Activated CD4-positive, alpha-beta memory T cell treated with anti-CD3 and anti-CD28 coated beads, Interleukin-2, amount 10 ng/mL, durations not matched to agents 7 days and 5 days (primary cell): ENCODE results near the gene HS3ST6. TPM values are rescaled to one million over a fixed set of nuclear protein-coding genes. Genes with fewer than 3 reads are reported as not detected.
"Not testable (repeated sequence)": the region's sequence is repeated elsewhere in the genome, so short reads cannot be mapped to it uniquely, and the experiment has no call there.

Experiments used
- CTCF ChIA-PET: fragments of 350-600 bp; sonication (Branson Sonifier 250); formaldehyde crosslinking; loops from one replicate; lab custom pipeline; 2021; ENCODE audit warnings: antibody characterized with exemption, inconsistent platforms; lab: Charles Lee
- POLR2A ChIA-PET: fragments of 350-600 bp; sonication (Branson Sonifier 250); formaldehyde crosslinking; loops from one replicate; lab custom pipeline; 2021; ENCODE audit warnings: antibody characterized with exemption; lab: Charles Lee
- DNase-seq: peaks from one replicate; pipeline ENCODE4 v3.0.0-alpha.2; 2020
- H3K27ac Mint-ChIP-seq: one replicate; pipeline ENCODE4 v1.8.0; 2021; ENCODE audit warnings: mild to moderate bottlenecking, mixed read lengths
- H3K27me3 Mint-ChIP-seq: one replicate; pipeline ENCODE4 v1.8.0; 2021; ENCODE audit warnings: mixed read lengths
- H3K36me3 Mint-ChIP-seq: one replicate; pipeline ENCODE4 v1.8.0; 2021; ENCODE audit warnings: low read depth, mixed read lengths
- H3K4me1 Mint-ChIP-seq: one replicate; pipeline ENCODE4 v1.8.0; 2021; ENCODE audit warnings: mixed read lengths
- H3K4me3 Mint-ChIP-seq: one replicate; pipeline ENCODE4 v1.8.0; 2021; ENCODE audit warnings: mild to moderate bottlenecking, mixed read lengths
- H3K9me3 Mint-ChIP-seq: one replicate; pipeline ENCODE4 v1.8.0; 2021; ENCODE audit warnings: mixed read lengths
- total RNA-seq, 2 experiments: library from RNA; stranded (reverse); gene quantifications; one replicate each; pipeline ENCODE4 v1.2.3, GENCODE V29; 2021

HS3ST6 gene
- total RNA-seq, 2 experiments from 2014 or later: not detected

DNA sequence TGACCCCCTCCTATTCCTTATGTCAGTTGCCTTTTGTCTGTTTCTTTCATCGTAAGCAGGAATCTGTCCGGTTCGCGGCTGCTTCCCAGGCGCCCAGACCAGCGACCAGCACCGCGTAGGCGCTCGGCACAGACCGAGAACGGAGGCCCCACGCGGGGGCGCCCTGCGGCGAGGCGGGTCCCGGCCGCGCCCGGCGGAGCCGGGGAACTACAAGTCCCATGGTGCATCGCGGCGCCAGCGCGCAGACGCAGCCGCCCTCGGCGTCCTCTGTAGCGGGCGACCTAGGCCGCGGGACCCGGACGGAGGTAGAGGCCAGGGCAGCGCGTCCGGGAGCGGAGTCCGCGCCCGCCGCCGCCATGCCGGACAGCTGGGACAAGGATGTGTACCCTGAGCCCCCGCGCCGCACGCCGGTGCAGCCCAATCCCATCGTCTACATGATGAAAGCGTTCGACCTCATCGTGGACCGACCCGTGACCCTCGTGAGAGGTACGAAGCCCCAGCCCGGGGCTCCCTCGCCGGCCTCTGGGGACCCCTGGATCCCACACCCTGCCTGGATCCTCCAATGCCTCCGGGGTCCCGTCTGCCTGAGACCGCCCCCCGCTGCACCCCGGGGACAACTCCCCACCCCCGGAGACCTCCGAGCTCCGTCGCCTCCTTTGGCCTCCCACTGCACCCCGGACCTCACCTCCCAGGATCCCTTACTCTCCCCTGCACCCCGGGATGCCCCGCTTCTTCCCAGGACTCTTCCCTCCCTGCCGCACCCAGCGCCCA, 41.2 kb upstream of the HS3ST6 start, which contains the start of gene NDUFB10:
Gene NDUFB10, plus strand, starts transcription at position 270 of the 771 bp plus-strand sequence. Its CDS starts 87 bp downstream, at position 357.
- DNase-seq: peak; percentile 93
- POLR2A ChIA-PET: interaction anchor here (0.9 to 9.7 kb wide), 4 partner anchors 8 to 196 kb away, joined by 3 to 149 read pairs (median 26); partner anchors contain the start of genes GFER, NOXO1, TBL3 and TRAF7
- Mint-ChIP-seq H3K4me1 (peaks cover 43% of the 10 kb centered on the region), H3K4me3 (peak within 1 kb of the TSS; percentile 84), H3K27me3 (peaks cover 2% of the 10 kb centered on the region), H3K27ac (peak within 1 kb of the TSS; percentile 95), H3K36me3 (peaks cover 39% of the 10 kb centered on the region), H3K9me3 (no peaks in the 10 kb centered on the region)
- CTCF ChIA-PET: interaction anchor here (1.2 to 1.7 kb wide), 2 partner anchors 181 kb away, joined by 3 to 9 read pairs; no protein-coding TSS in a partner anchor

DNA sequence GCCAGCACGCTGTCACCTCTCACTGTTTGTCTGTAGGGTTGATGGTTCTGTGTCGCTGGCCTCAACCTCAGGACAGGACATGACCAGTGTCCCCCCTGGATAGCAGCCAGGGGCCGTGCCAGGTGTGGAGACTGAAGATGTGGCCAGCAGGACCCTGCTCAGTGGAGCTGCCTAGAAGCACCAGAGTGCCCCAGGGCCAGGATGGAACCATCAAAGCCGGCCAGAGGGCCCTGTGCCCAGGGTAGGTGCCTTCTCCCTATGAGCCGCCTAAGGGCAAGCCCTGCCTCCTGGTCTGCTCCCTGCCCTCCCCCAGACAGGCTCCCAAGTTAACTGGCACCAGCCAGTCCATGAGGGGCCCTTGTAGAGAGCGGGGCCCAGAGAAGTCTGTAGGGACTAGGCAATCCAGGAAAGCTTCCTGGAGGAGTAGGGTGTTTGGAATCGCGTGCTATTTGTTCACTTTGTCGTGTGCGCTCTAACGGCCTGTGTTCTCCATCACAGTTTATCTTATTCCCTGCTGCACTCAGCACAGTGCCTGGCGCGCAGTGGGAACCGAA, 40.6 kb upstream of the HS3ST6 start:
- no peak for DNase-seq
- peaks cover 34% of the 10 kb centered on the region for H3K36me3 Mint-ChIP-seq
- ChIA-PET CTCF (interaction anchor here (1.2 kb wide), 1 partner anchor 182 kb away, joined by 3 read pairs; no protein-coding TSS in a partner anchor), POLR2A (interaction anchor here (5.1 to 9.7 kb wide), 2 partner anchors 13 to 22 kb away, joined by 48 to 149 read pairs; partner anchors contain the start of genes GFER, NOXO1 and TBL3)
- H3K27ac Mint-ChIP-seq: peak overlapping the region; percentile 95
- H3K4me3 Mint-ChIP-seq: peak overlapping the region; percentile 84
- peaks cover 2% of the 10 kb centered on the region for H3K27me3 Mint-ChIP-seq
- peaks cover 40% of the 10 kb centered on the region for H3K4me1 Mint-ChIP-seq
- no peaks in the 10 kb centered on the region for H3K9me3 Mint-ChIP-seq

DNA sequence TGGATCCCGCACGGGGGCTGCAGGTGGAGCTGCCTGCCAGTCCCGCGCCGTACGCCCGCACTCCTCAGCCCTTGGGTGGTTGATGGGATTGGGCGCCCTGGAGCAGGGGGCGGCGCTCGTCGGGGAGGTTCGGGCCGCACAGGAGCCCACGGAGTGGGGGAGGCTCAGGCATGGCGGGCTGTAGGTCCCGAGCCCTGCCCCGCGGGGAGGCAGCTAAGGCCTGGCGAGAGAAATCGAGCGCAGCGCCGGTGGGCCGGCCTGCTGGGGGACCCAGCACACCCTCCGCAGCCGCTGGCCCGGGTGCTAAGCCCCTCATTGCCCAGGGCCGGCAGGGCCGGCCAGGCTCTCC, 39.9 kb upstream of the HS3ST6 start:
- not testable (repeated sequence) for H3K27me3 Mint-ChIP-seq, H3K27ac Mint-ChIP-seq
- CTCF ChIA-PET: interaction anchor here (0.8 kb wide), 1 partner anchor 63 kb away, joined by 3 read pairs; no protein-coding TSS in a partner anchor

DNA sequence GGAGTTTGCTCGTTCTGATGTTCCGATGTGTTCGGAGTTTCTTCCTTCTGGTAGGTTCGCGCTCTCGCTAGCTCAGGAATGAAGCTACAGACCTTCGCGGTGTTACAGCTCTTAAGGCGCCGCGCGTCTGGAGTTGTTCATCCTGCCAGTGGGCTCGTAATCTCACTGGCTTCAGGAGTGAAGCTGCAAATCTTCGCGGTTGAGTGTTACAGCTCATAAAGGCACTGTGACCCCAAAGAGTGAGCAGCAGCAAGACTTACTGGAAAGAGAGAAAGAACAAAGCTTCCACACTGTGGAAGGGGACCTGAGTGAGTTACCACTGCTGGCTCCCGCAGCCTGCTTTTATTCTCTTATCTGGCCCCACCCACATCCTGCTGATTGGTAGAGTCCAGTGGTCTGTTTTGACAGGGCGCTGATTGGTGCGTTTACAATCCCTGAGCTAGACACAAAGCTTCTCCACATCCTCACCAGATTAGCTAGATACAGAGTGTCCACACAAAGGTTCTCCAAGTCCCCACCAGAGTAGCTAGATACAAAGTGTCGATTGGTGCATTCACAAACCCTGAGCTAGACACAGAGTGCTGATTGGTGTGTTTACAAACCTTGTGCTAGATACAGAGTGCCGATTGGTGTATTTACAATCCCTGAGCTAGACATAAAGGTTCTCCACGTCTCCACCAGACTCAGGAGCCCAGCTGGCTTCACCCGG, 39.4 kb upstream of the HS3ST6 start:
- peaks cover 22% of the 10 kb centered on the region for H3K36me3 Mint-ChIP-seq
- H3K4me1 Mint-ChIP-seq: peaks cover 28% of the 10 kb centered on the region
- POLR2A ChIA-PET: interaction anchor here (6.9 kb wide), 1 partner anchor 7 kb away, joined by 33 read pairs; the partner anchor contains the start of gene RPS2
- not testable (repeated sequence) for H3K9me3 Mint-ChIP-seq, H3K4me3 Mint-ChIP-seq, H3K27me3 Mint-ChIP-seq, H3K27ac Mint-ChIP-seq, DNase-seq
- CTCF ChIA-PET: interaction anchor here (0.8 kb wide), 1 partner anchor 64 kb away, joined by 3 read pairs; no protein-coding TSS in a partner anchor

More for the DNA sequence above, 39.9 kb upstream of the HS3ST6 start:
- H3K9me3 Mint-ChIP-seq, H3K4me3 Mint-ChIP-seq, POLR2A ChIA-PET, DNase-seq: not testable (repeated sequence)
- H3K36me3 Mint-ChIP-seq: peaks cover 27% of the 10 kb centered on the region
- H3K4me1 Mint-ChIP-seq: peaks cover 33% of the 10 kb centered on the region

DNA sequence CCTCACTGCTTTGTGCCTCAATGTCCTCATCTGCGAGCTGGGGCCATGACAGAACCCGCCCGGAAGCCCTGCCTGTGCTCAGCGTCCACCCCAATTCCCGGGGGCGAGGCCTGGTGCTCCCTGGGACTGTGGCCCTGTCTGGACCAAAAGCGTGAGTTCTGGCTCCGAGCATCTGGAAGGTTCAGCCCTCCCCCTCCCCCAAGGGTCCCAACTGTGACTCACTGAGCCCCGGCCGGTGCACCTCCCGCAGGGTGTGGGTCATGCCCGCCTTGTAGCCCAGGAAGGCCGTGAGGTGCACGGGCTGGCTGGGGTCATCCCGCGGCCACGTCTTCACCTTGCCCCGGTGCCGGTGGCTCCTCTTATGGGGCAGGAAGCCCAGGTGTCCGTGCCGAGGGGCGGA, 35.5 kb upstream of the HS3ST6 start:
- Mint-ChIP-seq H3K36me3 (no peaks in the 10 kb centered on the region), H3K4me3 (no peak overlapping the region), H3K4me1 (no peaks in the 10 kb centered on the region), H3K9me3 (no peaks in the 10 kb centered on the region), H3K27me3 (peaks cover 3% of the 10 kb centered on the region), H3K27ac (no peak overlapping the region)
- ChIA-PET CTCF (interaction anchor here (1.4 kb wide), 1 partner anchor 187 kb away, joined by 4 read pairs; no protein-coding TSS in a partner anchor), POLR2A (interaction anchor here (3.5 to 6.9 kb wide), 2 partner anchors 11 kb away, joined by 14 to 33 read pairs; partner anchors contain the start of genes MSRB1 and RPS2)
- no peak for DNase-seq

DNA sequence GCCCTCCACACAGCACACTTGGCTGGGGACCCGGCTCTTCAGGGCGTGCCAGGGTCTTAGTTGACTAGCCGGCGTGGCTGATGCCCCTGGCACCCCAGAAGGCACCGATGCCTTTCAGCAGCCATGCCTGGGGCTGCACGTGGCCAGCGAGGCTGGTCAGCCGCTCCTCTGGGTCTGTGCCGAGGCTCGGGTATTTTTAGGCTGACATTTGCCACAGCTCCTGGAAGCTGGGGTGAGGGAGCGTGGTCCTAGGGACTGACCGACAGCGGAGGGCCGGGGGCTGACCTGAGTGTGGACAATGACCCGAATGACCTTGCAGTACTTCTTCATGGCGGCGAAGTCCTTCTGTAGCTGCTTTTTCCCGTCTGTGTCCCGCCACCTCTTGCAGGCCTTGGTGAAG, 32.3 kb upstream of the HS3ST6 start:
- CTCF ChIA-PET: no interaction called here

DNA sequence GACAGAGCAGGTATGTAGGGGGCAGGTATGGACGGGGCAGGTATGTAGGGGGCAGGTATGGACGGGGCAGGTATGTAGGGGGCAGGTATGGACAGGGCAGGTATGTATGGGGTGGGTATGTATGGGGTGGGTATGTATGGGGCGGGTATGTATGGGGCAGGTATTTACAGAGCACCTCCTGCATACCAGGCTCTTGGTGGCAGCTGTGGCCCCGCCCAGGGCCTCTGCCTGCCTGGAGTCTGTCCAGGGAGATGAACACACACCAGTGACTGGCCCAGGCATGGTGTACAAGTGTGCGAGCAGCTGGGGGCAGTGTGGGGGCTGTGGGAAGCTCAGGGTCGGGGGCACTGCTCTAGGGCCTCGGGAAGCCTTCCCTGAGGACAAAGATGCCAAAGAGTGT, 31.8 kb upstream of the HS3ST6 start:
- no peaks in the 10 kb centered on the region for H3K4me1 Mint-ChIP-seq
- H3K27ac Mint-ChIP-seq: no peak overlapping the region
- H3K36me3 Mint-ChIP-seq: no peaks in the 10 kb centered on the region
- CTCF ChIA-PET: no interaction called here
- DNase-seq: no peak
- no peak overlapping the region for H3K4me3 Mint-ChIP-seq
- peaks cover 2% of the 10 kb centered on the region for H3K27me3 Mint-ChIP-seq
- H3K9me3 Mint-ChIP-seq: no peaks in the 10 kb centered on the region
- POLR2A ChIA-PET: no interaction called here

More for the DNA sequence above, 32.3 kb upstream of the HS3ST6 start:
- POLR2A ChIA-PET: interaction anchor here (1.1 to 1.3 kb wide), 2 partner anchors 9 to 12 kb away, joined by 3 to 4 read pairs; partner anchors contain the start of gene NDUFB10
- Mint-ChIP-seq H3K9me3 (no peaks in the 10 kb centered on the region), H3K27ac (no peak overlapping the region), H3K4me1 (no peaks in the 10 kb centered on the region), H3K4me3 (no peak overlapping the region), H3K36me3 (no peaks in the 10 kb centered on the region), H3K27me3 (peaks cover 2% of the 10 kb centered on the region)
- no peak for DNase-seq

DNA sequence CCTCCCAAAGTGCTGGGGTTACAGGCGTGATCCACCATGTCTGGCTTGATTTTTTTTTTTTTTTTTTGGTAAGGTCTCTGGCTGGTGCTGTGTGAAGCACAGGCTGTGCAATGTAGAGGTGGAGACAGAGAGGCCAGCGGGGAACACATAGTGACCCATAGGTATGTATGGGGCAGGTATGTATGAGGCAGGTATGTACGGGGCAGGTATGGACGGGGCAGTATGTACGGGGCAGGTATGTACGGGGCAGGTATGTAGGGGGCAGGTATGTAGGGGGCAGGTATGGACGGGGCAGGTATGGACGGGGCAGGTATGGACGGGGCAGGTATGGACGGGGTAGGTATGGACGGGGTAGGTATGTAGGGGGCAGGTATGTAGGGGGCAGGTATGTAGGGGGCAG, 31.3 kb upstream of the HS3ST6 start:
- POLR2A ChIA-PET: no interaction called here
- CTCF ChIA-PET: no interaction called here
- Mint-ChIP-seq H3K36me3 (no peaks in the 10 kb centered on the region), H3K4me1 (peaks cover 3% of the 10 kb centered on the region), H3K27me3 (peaks cover 2% of the 10 kb centered on the region), H3K9me3 (no peaks in the 10 kb centered on the region), H3K4me3 (no peak overlapping the region), H3K27ac (no peak overlapping the region)
- DNase-seq: no peak

DNA sequence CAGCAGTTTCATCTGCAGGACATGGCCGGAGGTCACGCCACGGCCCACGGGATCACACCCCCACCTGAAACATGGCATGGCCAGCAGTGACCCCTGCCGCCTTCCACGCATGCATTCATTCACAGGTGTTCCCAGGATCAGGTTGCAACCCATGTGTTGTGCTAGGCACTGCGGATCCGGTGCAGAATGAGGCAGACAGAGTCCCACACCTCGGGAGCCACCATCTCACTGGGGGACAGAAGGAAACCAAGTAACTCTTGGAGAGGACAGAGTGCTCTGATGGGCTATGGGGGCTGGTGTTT, 29.1 kb upstream of the HS3ST6 start:
- CTCF ChIA-PET: interaction anchor here (0.6 to 0.7 kb wide), 2 partner anchors 61 to 64 kb away, joined by 3 to 5 read pairs; no protein-coding TSS in a partner anchor
- Mint-ChIP-seq H3K27ac (no peak overlapping the region), H3K4me3 (no peak overlapping the region), H3K4me1 (peaks cover 16% of the 10 kb centered on the region), H3K27me3 (peaks cover 2% of the 10 kb centered on the region), H3K9me3 (no peaks in the 10 kb centered on the region), H3K36me3 (no peaks in the 10 kb centered on the region)
- POLR2A ChIA-PET: no interaction called here
- DNase-seq: no peak

DNA sequence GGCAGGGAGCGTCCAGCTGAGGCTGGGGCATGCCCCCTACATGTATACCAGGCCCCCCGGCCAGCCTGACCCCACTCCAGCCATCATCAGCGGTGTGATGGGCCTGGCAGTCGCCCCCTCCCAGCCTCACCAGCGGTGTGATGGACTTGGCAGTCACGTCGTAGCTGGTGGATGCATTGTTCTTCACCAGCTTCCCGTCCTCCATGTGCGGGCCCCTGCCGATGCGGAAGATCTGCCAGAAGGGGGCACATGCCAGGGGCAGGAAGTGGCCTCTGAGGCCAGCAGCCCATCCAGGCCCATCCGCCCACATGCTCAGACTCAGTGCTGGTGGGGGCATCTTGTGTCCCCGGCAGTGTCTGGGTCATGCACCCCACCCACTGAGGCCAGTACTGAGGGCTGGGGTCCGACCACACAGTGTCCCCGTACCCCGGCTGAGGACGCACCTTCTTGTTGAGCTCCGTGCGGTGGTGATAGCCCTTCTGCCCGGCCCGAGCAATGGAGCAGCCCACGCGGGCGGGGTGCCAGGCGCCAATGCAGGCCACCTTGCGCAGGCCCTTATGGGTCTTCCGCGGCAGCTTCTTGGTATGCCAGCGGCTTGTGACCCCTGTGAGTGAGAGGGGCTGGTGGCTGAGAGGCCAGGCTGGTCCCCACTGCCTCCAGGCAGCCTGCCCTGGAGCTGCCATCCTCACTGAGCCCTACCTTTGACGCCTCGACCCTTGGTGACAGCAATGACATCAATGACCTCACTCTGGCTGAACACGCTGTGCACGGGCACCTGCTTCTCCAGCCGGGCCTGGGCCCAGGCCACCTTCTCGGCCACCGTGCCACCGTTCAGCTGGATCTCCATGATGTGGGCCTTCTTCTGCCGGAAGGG, 28.5 kb upstream of the HS3ST6 start:
- Mint-ChIP-seq H3K4me1 (peaks cover 22% of the 10 kb centered on the region), H3K4me3 (no peak overlapping the region), H3K27me3 (no peaks in the 10 kb centered on the region), H3K27ac (no peak overlapping the region), H3K9me3 (no peaks in the 10 kb centered on the region), H3K36me3 (no peaks in the 10 kb centered on the region)
- no peak for DNase-seq
- CTCF ChIA-PET: interaction anchor here (0.7 kb wide), 1 partner anchor 62 kb away, joined by 5 read pairs; no protein-coding TSS in a partner anchor
- POLR2A ChIA-PET: interaction anchor here (1.2 to 2.2 kb wide), 2 partner anchors 18 to 208 kb away, joined by 3 to 9 read pairs; partner anchors contain the start of genes RPS2 and TRAF7

DNA sequence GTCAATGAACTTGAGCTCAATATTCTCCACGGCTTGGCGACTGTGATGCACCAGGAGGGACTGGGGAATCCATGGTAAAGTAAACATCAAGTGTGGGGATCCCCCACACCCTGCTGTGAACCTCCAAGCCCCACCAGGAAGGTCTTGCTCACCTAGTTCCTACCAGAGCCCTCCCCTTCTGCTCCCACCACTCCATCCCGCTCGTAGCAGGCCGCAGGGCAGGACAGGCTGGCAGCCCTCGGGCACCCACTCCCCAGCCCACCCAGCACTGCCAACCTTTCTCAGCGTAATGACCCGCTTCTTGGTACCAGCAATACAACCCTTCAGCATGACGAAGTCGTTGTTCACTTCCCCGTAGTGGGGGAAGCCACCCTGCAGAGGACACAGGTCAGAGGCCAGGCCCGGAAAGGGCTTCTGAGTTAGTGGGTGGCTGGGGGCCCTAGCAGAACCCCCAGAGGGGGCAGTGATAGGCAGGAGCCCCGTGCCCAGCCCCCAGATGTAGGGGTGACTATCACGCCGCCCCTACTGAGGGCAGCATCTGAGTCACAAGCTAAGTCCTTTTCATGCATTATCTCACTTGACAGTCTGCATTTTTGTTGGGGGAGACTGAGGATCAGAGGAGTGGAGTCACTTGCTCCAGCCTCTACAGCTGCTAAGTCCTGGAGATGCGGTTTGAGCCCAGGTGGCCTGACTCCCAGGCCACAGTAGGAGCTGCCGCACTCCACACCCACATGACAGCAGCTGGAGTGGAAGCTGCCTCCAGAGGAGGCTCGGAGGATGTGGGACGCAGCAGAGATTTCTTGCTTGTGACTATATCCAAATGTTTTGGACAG, 27.6 kb upstream of the HS3ST6 start:
- no peak for DNase-seq
- Mint-ChIP-seq H3K4me1 (peaks cover 27% of the 10 kb centered on the region), H3K4me3 (no peak overlapping the region), H3K9me3 (no peaks in the 10 kb centered on the region), H3K36me3 (no peaks in the 10 kb centered on the region), H3K27me3 (no peaks in the 10 kb centered on the region), H3K27ac (no peak overlapping the region)
- POLR2A ChIA-PET: interaction anchor here (0.8 to 2.2 kb wide), 4 partner anchors 15 to 209 kb away, joined by 3 to 9 read pairs (median 3); partner anchors contain the start of genes RPS2 and TRAF7
- CTCF ChIA-PET: interaction anchor here (0.6 kb wide), 1 partner anchor 809 kb away, joined by 3 read pairs; no protein-coding TSS in a partner anchor
